Non-pigmented ciliary epithelial cell (primary cell): ENCODE results near the gene ABCA9.
"Not testable (repeated sequence)": the region's sequence is repeated elsewhere in the genome, so short reads cannot be mapped to it uniquely, and the experiment has no call there.

Source experiments
- DNase-seq: peaks from one replicate; pipeline ENCODE4 v3.0.0-alpha.2; 2010; ENCODE audit warnings: low read depth

ABCA9 gene

DNA sequence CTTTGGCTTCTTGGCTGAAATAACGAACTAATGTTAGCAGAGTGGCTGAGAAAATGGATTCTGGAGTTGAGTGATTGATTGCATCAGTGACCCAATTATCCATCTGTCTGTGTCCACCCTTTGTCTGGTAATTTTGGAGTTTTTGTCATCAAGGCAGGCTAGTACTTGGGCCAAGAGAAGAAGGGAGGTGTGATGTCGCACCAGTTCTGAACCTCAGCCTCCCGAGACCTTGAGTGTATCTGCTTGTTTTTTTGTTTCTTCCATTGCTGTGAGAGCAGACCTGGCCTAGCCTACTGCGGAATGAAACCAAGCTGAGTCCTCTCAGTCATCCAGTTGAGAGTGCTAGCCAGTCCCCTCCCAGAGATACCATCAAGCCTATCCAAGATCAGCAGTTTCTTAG lies 110.0 kb downstream of the ABCA9 start:
- DNase-seq: no peak

DNA sequence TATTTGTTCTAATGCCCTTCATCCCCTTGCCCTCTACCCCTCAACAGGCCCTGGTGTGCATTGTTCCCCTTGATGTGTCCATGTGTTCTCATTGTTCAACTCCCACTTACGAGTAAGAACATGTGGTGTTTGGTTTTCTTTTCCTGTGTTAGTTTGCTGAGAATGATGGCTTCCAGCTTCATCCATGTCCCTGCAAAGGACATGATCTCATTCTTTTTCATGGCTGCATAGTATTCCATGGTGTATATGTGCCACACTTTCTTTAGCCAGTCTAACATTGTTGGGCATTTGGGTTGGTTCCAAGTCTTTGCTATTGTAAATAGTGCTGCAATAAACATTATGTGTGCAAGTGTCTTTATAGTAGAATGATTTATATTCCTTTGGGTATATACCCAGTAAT lies 112.9 kb downstream of the ABCA9 start:
- DNase-seq: not testable (repeated sequence)

DNA sequence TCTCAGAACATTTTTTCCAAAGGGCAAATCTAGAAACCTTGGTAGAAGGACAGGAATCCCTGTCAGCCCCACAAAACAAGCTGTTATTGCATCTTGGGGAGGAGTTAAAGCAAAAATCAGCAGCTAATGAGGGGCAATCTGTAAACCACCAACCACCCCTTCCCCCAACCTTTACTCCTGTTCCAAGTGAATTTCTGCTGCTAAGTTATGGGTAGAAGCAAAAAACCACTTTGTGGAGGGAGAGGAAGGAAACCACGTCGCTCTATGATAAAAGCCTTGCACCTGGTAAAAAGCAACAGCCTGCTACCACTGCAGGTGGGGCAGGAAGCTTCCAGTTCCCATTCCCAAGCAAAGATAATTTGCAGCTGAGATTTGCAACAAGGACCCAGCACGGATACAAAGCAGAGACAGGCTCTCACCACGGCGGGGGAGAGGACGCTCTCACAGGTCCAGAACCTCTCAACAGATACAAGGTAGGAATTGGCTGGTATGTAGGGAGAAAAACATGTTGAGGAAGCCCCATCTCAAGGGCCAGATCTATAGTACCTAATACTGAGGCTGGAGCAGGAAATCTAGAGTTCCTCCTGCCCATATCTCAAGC lies 116.2 kb downstream of the ABCA9 start:
- DNase-seq: no peak

DNA sequence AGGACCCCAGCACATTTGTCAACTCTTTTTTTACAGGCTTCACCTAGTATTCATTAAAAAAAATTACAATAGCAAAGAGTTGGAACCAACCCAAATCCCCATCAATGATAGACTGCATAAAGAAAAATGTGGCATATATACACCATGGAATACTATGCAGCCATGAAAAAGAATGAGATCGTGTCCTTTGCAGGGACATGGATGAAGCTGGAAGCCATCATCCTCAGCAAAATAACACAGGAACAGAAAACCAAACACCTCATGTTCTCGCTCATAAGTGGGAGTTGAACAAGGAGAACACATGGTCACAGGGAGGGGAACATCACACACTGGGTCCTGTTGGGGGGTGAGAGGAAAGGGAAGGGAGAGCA lies 116.9 kb downstream of the ABCA9 start:
- DNase-seq: not testable (repeated sequence)

DNA sequence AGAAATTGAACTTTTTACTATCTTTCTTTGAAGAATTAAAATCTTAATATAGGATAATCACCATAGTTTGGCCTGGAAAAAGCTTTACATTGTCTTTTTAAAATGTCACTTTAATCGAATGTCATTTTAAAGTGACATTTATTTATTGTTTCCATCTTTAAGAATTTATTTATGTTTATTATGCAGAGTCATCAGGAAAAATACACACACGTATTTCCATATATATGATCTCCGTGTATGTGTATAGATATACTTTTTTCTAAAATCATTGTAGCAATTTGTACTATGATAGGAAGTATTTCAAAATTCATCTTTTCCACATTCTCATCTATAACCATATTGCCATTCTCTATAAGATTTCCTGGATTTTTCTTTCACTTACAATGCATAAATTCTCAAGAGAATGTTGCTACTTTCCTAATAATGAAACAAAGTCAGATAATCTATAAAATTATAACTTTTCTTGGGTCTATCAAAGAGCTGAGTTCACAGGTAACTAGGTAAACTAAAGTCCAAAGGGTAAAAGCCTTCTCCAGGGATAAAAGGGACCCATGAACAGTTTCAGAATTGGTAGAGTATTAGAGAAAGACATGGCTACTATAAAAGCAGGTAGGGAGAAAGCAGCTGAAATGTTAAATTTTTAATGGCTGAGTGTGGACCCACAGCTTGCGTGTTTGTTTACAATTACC lies 117.5 kb downstream of the ABCA9 start:
- DNase-seq: no peak

DNA sequence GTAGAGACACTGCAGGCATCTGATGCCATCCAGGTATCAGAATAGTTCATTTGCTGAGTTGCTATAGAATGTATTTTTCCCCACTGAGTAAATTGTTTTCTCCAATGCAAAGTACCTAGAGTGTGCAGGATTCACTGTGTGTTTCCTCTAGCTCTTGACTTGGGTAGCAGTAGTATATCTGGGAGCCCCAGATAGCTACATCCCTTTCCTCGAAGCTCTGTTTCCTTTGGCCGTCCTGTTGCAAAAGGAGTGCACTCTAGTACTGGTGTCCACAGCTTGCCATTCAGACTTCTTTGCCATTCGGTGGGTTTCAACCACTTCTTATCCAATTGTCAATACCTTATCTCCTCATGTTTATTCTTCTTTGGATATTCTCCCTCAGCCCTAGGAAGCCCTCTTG lies 118.3 kb downstream of the ABCA9 start:
- DNase-seq: no peak

DNA sequence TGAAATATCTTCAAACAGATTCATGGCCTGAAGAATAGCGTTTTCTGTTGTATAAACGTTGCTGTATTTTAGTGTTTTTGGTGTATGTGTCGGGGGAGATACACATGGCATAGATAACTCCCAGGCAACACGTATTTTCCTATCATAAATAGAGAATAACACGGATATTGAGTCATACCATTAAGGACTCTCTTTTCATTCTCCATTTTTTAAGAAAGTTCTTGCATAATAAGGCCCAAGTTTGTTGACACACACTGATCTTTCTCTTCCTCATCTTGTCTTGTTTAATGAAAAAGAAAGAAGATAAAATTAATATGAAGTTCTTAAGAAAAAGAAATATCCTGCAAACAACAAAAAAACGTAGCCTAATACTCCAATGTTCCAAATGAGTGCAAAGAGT lies 119.0 kb downstream of the ABCA9 start:
- DNase-seq: no peak

DNA sequence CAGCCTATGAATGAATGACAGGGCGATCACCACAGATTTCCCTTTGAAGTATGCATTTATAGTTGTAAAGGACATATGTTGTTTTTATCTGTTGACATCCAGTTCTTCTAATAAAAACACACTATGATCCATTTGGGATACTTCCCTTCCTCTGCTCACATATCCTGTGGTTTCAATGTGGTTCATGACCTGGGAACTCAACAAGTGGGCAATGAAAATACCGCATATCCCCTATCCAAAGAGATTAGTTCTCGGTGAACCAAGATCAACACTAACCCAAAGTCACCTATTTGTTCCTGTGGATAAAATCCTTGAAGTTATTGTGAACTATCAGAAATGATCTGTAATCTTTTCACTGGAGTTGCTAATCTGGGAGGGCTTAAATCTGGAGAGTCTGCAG lies 121.5 kb downstream of the ABCA9 start:
- no peak for DNase-seq

DNA sequence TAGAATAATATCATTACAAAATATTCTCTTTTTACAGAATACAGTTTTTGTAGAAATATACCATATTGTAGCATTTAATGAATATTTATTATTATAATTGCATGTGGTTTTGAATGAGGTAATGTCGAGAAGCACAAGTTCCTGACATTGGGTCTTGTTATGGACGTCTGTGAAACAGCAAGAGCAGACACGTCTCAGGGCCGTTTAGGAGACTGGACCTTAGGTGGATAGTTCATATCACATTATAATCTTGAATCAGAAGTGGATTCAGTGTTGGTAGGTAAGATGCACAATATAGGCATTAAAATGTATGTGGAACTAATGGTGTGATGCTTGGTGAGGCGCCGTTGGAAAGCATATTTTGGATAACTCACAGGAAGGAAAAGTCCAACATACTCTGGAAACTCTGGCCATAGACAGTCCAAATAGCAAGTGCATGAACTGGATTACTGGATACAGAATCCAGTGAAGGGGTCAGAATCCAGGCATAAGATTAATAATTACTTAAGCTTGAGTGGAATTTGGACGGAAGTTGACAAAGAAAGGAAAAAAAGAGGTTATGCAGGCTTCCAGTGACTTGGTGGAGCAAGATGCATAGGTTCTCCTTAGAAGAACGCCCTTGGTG lies 122.7 kb downstream of the ABCA9 start:
- DNase-seq: no peak

DNA sequence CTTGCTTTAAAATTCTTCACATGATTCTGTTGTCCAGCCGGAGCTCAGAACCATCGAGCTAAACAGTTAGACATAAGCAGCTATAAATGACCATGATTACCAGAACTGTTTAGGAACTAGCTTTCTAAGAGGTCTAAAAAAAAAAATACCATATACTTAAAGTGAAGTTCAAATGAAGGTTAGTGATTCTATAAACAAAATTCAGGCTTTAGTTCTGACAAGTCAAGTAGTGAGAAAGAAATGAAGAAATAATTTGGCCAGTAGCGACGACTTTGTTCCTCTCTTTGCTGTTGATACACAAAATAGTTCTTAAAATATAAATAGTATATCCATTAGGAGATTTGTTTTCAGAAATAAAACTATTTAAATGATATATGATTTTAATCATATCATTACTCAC lies 133.2 kb downstream of the ABCA9 start:
- no peak for DNase-seq

DNA sequence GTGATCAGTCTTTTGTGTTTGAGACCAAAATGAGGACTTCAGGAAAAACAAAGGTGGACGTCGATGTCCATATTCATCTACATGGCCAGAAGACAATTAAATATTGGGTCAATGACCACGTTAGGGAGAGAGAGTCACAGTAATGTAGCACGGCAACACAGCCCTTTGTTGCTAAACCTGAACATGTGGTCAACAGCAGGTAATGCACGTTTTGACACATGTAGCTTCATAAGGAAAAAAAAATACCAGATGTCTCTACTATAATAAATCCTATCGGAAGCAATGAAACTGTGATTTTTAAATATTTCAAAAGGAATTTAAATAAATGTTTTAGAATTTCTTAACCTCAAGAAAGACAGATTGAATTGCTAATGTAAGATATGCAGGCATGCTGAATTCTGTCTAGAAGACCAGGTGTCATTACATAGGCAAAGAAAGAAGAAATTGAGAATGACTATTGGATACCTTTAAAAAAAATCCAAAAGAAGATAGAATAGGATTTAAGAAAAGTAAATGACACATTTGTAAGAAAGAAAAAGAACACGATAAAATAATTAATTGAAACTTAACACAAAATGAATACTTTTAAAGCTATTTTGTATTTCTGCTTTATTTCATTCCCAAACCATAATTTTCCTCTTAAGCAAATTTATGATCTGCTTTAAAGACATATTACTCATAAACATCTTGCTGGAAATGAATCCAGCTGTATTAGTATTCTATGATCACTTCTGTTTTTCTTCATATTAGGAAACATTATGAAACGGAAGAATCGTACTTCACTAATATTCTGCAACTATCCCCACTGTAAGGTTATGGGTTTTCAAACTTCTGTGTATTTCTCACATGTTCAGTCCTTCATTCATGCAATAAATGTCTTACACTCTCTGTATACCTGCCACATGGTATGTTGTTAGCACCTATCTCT lies 135.7 kb downstream of the ABCA9 start:
- DNase-seq: no peak
